ENCODE results near the gene FANCD2OS. TPM values are rescaled to one million over a fixed set of nuclear protein-coding genes. Genes with fewer than 3 reads are reported as not detected.

FANCD2OS gene
- total and polyA plus RNA-seq, 2 donors (not counting 3 experiments of a cell fraction or from before 2014, with no cell fraction given): not detected

DNA sequence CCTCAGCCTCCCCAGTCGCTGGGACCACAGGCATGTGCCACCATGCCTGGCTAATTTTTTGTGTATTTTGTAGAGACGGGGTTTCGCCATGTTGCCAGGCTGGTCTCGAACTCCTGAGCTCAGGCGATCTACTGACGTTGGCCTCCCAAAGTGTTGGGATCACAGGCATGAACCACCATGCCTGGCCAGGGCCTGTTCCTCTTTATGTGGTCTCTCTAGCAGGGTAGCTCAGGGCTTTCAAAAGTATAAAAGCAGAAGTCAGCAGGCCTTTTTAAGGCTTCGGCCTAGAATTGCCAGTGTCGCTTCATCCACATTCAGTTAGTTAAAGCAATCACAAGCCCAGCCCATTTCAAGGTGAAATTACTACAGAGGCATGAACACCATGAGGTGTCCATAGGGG, 41.2 kb upstream of the FANCD2OS start:
- ChIA-PET POLR2A (no interaction called here), CTCF (no interaction called here)
- Histone ChIP-seq H3K9me3 (replicated peaks; ENCODE audit: control insufficient read depth, insufficient read depth, low read length) (no peaks in the 10 kb centered on the region), H3K36me3 (ENCODE audit: control insufficient read depth in 2 of 2, extremely low read depth in 1 of 2, insufficient read depth in 2 of 2, low read length in 2 of 2) (peaks cover 8 to 12% of the 10 kb centered on the region in 2 experiments), H3K27me3 (ENCODE audit: control insufficient read depth in 2 of 2, insufficient read depth in 2 of 2, low read length in 2 of 2) (no peaks in the 10 kb centered on the region), H3K9me1 (replicated peaks; ENCODE audit: control insufficient read depth, extremely low read depth, insufficient read depth, low read length) (no peaks in the 10 kb centered on the region), H3K9ac (replicated peaks; ENCODE audit: extremely low read depth, insufficient read depth, low read length) (no peak overlapping the region), H2AFZ (ENCODE audit: low read depth, low read length) (no peak overlapping the region), H3K4me1 (ENCODE audit: control insufficient read depth, extremely low read depth, insufficient read depth, low read length) (peaks cover 3% of the 10 kb centered on the region), H3K4me3 (replicated peaks in 1 of 3; ENCODE audit: insufficient read depth in 1 of 3, low read depth in 1 of 3, low read length in 3 of 3) (no peak overlapping the region), H4K20me1 (replicated peaks; ENCODE audit: control insufficient read depth, extremely low read depth, insufficient read depth, low read length) (peaks cover 2% of the 10 kb centered on the region), H3K4me2 (ENCODE audit: insufficient read depth, low read length) (no peak overlapping the region), H3K27ac (ENCODE audit: insufficient read depth, low read depth, low read length) (no peak overlapping the region), H3K79me2 (ENCODE audit: control insufficient read depth, insufficient read depth, low read length) (peaks cover 26% of the 10 kb centered on the region)
- dilution Hi-C loops (cut with MboI; ENCODE audit: extremely low pct_ligation_motif_present, low sequenced_read_pairs) (no loop called here), intact Hi-C loops (cut with micrococcal nuclease) (loop anchor here (10.0 kb wide), 1 partner anchor 334 kb away; the partner anchor contains the start of gene TTLL3)
- DNase-seq (ENCODE audit: low read depth, low spot score) (no peak), FAIRE-seq (no peak)
- TF ChIP-seq CTCF (IDR thresholded peaks at IDR 0.05; ENCODE audit: extremely low read depth in 1 of 2, insufficient read depth in 1 of 2, low read depth in 1 of 2, low read length in 2 of 2) (no peak), POLR2AphosphoS5 (IDR thresholded peaks at IDR 0.05; ENCODE audit: insufficient read depth, low read depth, low read length) (no peak), FOS (IDR thresholded peaks at IDR 0.05; ENCODE audit: borderline replicate concordance, insufficient read depth, low read length) (no peak), EZH2 (IDR thresholded peaks at IDR 0.05; ENCODE audit: borderline replicate concordance, low read depth, low read length, severe bottlenecking) (no peak), JUN (IDR thresholded peaks at IDR 0.05; ENCODE audit: borderline replicate concordance, insufficient read depth, insufficient read length, low read depth) (no peak), POLR2A (IDR thresholded peaks at IDR 0.05; ENCODE audit: low read depth, low read length) (no peak), MYC (IDR thresholded peaks at IDR 0.05; ENCODE audit: low read depth, low read length) (no peak), GATA2 (IDR thresholded peaks at IDR 0.05; ENCODE audit: insufficient read depth, insufficient read length, low read depth, low read length) (no peak)
- TF ChIP-seq, protein P1, sequence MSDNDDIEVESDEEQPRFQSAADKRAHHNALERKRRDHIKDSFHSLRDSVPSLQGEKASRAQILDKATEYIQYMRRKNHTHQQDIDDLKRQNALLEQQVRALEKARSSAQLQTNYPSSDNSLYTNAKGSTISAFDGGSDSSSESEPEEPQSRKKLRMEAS (IDR thresholded peaks at IDR 0.05; ENCODE audit: insufficient read depth, insufficient read length): no peak
- no TSS peak for BruUV-seq (replicated peaks)
